CD1c-positive myeloid dendritic cell (primary cell): Measurements from ENCODE around the gene AMIGO1.
A peak's percentile ranks its signal among the peaks of the same experiment; 100 is the strongest.

Source experiments
- DNase-seq: peaks from one replicate; pipeline ENCODE4 v3.0.0-alpha.2; 2016; ENCODE audit errors: extremely low spot score

The AMIGO1 gene

GRCh38 chr1:109532365-109533136 is 23.0 kb upstream of the AMIGO1 start:
- peak; percentile 91 for DNase-seq

GRCh38 chr1:109531826-109532364 is 22.4 kb upstream of the AMIGO1 start:
- DNase-seq, result no peak

- no peak for DNase-seq
Measured at GRCh38 chr1:109531380-109531779, 21.9 kb upstream of the AMIGO1 start.

- no peak for DNase-seq
Measured at GRCh38 chr1:109530457-109531087, 21.0 kb upstream of the AMIGO1 start.

GRCh38 chr1:109529881-109530456 is 20.4 kb upstream of the AMIGO1 start:
- DNase-seq, result no peak

- DNase-seq, result no peak
Measured at GRCh38 chr1:109528712-109529111, 19.2 kb upstream of the AMIGO1 start.

GRCh38 chr1:109527846-109528695 is 18.5 kb upstream of the AMIGO1 start:
- no peak for DNase-seq

GRCh38 chr1:109527098-109527811 is 17.7 kb upstream of the AMIGO1 start:
- no peak for DNase-seq

- no peak for DNase-seq
Measured at GRCh38 chr1:109523706-109524105, 14.2 kb upstream of the AMIGO1 start.

GRCh38 chr1:109522026-109522425 is 12.5 kb upstream of the AMIGO1 start:
- DNase-seq, result no peak

- DNase-seq, result no peak
Measured at GRCh38 chr1:109521002-109521951, 11.8 kb upstream of the AMIGO1 start.

- no peak for DNase-seq
Measured at GRCh38 chr1:109517337-109517736, 7.8 kb upstream of the AMIGO1 start.

GRCh38 chr1:109516872-109517271 is 7.3 kb upstream of the AMIGO1 start:
- DNase-seq, result no peak

GRCh38 chr1:109514846-109515245 is 5.3 kb upstream of the AMIGO1 start:
- DNase-seq, result no peak

GRCh38 chr1:109513110-109513710 is 3.7 kb upstream of the AMIGO1 start:
- DNase-seq, result no peak

- no peak for DNase-seq
Measured at GRCh38 chr1:109508873-109509175, 703 bp downstream of the AMIGO1 start.

- no peak for DNase-seq
Measured at GRCh38 chr1:109508001-109508872, 1.3 kb downstream of the AMIGO1 start.

- DNase-seq, result no peak
Measured at GRCh38 chr1:109504974-109505373, 4.6 kb downstream of the AMIGO1 start.

- no peak for DNase-seq
Measured at GRCh38 chr1:109503935-109504334, 5.6 kb downstream of the AMIGO1 start.
